Transverse colon (tissue), 4 donors: ENCODE data around the gene SLC6A7.

Experiments used
- POLR2A ChIP-seq: fragments of 450-650 bp; IDR thresholded peaks from one replicate; pipeline ENCODE4 v1.6.1; 2016; ENCODE audit warnings: antibody characterized with exemption, mild to moderate bottlenecking, moderate library complexity
- POLR2AphosphoS5 ChIP-seq, 3 donors: sonication (generic); formaldehyde crosslinking; IDR thresholded peaks; one replicate each; pipeline ENCODE4 v1.6.1; 2016; ENCODE audit warnings: antibody characterized with exemption in 3 of 3
- TF ChIP-seq, protein P1 (sequence below), 5 experiments: fragments of 200-600 bp in 3 of 5; fragments of 450-650 bp in 2 of 5; sonication (generic) in 3 of 5; IDR thresholded peaks; 1 replicate in 2 of 5; 2 replicates in 3 of 5; pipeline ENCODE4 v1.5.1; 2016 to 2017; ENCODE audit warnings: antibody characterized with exemption in 5 of 5, inconsistent platforms in 3 of 5, mild to moderate bottlenecking in 2 of 5, moderate library complexity in 1 of 5

DNA sequence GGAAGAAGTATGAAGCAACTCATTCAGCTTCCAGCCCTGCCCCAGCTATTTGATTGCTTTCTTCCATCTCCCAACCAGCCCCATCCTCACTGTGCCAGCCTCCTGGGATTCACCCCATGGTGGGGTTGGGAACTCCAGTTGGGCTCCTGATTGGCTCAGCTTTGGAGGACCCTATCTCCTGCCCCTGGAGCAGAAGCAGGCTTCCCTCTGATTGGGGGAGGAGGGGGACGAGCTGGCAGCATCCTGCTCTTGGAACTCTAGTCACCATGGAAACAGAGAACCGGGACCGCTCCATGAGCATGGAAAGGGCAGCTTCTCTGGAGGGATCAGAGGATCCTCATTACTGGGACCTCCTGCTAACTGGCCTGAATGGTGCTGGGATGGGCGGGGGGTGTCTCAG is 2.6 kb downstream of the SLC6A7 start:
- no peak for TF ChIP-seq POLR2A
- TF ChIP-seq, protein P1, sequence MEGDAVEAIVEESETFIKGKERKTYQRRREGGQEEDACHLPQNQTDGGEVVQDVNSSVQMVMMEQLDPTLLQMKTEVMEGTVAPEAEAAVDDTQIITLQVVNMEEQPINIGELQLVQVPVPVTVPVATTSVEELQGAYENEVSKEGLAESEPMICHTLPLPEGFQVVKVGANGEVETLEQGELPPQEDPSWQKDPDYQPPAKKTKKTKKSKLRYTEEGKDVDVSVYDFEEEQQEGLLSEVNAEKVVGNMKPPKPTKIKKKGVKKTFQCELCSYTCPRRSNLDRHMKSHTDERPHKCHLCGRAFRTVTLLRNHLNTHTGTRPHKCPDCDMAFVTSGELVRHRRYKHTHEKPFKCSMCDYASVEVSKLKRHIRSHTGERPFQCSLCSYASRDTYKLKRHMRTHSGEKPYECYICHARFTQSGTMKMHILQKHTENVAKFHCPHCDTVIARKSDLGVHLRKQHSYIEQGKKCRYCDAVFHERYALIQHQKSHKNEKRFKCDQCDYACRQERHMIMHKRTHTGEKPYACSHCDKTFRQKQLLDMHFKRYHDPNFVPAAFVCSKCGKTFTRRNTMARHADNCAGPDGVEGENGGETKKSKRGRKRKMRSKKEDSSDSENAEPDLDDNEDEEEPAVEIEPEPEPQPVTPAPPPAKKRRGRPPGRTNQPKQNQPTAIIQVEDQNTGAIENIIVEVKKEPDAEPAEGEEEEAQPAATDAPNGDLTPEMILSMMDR (IDR thresholded peaks at IDR 0.05), result no peak
- TF ChIP-seq POLR2AphosphoS5 (IDR thresholded peaks at IDR 0.05), result no peak
